H1 (cell line): Measurements from ENCODE around the gene FMN2. TPM values are rescaled to one million over a fixed set of nuclear protein-coding genes. Genes with fewer than 3 reads are reported as not detected.

ENCODE experiments used
- CTCF ChIA-PET: fragments of 300-600 bp; sonication (Branson Sonifier 250); formaldehyde crosslinking; loops from one replicate; lab custom pipeline; 2021; ENCODE audit not compliant: partially characterized antibody; lab: Charles Lee
- POLR2A ChIA-PET: fragments of 300-600 bp; sonication (Branson Sonifier 250); formaldehyde crosslinking; loops from one replicate; lab custom pipeline; 2021; ENCODE audit warnings: inconsistent platforms; ENCODE audit not compliant: partially characterized antibody; lab: Charles Lee
- DNase-seq, 2 experiments: peaks; one replicate each; pipeline versions ENCODE4 v3.0.0 to v3.0.0-alpha.2; 2010 to 2022; ENCODE audit warnings: low spot score in 2 of 2, low read depth in 1 of 2, mixed read lengths in 1 of 2
- FAIRE-seq: peaks from 2 replicates; lab custom pipeline; 2011; peaks lifted over from hg19 to GRCh38; lab: Jason Lieb, UNC
- H2AFZ ChIP-seq: 2 replicates; pipeline ENCODE4 v1.8.1; 2012; ENCODE audit warnings: low read length, inconsistent platforms
- H2AK5ac ChIP-seq: 2 replicates; pipeline ENCODE4 v1.6.1; 2013; ENCODE audit warnings: low read depth, low read length
- H2BK120ac ChIP-seq: replicated peaks from 2 replicates; pipeline ENCODE3; 2013; ENCODE audit warnings: low read depth, low read length, inconsistent platforms
- H2BK12ac ChIP-seq: 2 replicates; pipeline ENCODE4 v1.6.1; 2013; ENCODE audit warnings: low read depth, low read length
- H2BK15ac ChIP-seq: 2 replicates; pipeline ENCODE4 v1.6.1; 2013; ENCODE audit warnings: low read length
- H2BK20ac ChIP-seq: 2 replicates; pipeline ENCODE4 v1.6.1; 2013; ENCODE audit warnings: low read length
- H2BK5ac ChIP-seq: 2 replicates; pipeline ENCODE4 v1.6.1; 2013; ENCODE audit warnings: low read depth, low read length
- H3K14ac ChIP-seq: 2 replicates; pipeline ENCODE4 v1.6.1; 2013; ENCODE audit warnings: inconsistent platforms; ENCODE audit not compliant: insufficient read length
- H3K18ac ChIP-seq: 2 replicates; pipeline ENCODE4 v1.6.1; 2013; ENCODE audit warnings: low read length; ENCODE audit errors: extremely low read depth
- H3K23ac ChIP-seq: 2 replicates; pipeline ENCODE4 v1.6.1; 2013; ENCODE audit warnings: inconsistent platforms; ENCODE audit not compliant: insufficient read length
- H3K23me2 ChIP-seq: 2 replicates; pipeline ENCODE4 v1.6.1; 2013; ENCODE audit warnings: low read depth, low read length
- H3K27ac ChIP-seq: 2 replicates; pipeline ENCODE4 v1.6.1; 2011; ENCODE audit warnings: low read depth, low read length, inconsistent platforms
- H3K27me3 ChIP-seq, 4 experiments: replicated peaks in 1 of 4; 1 replicate in 1 of 4; 2 replicates in 3 of 4; pipeline versions ENCODE4 v1.6.1 to v1.8.1; 2011 to 2013; ENCODE audit warnings: low read length in 3 of 4, mild to moderate bottlenecking in 3 of 4, inconsistent platforms in 2 of 4, mixed read lengths in 2 of 4, moderate library complexity in 1 of 4; ENCODE audit not compliant: control insufficient read depth in 3 of 4, insufficient read depth in 3 of 4; ENCODE audit errors: extremely low read depth in 1 of 4
- H3K36me3 ChIP-seq, 4 experiments: 2 replicates each; pipeline versions ENCODE4 v1.6.1 to v1.8.1; 2011 to 2013; ENCODE audit warnings: mild to moderate bottlenecking in 4 of 4, low read length in 3 of 4, moderate library complexity in 2 of 4, control low read depth in 1 of 4, inconsistent platforms in 1 of 4; ENCODE audit not compliant: insufficient read depth in 4 of 4, control insufficient read depth in 2 of 4
- H3K4ac ChIP-seq: replicated peaks from 2 replicates; pipeline ENCODE3; 2013; ENCODE audit warnings: low read length, low read depth, mixed read lengths, inconsistent platforms; ENCODE audit not compliant: insufficient read length
- H3K4me1 ChIP-seq, 4 experiments: replicated peaks in 1 of 4; 1 replicate in 1 of 4; 2 replicates in 3 of 4; pipeline versions ENCODE4 v1.6.1 to v1.8.1; 2011 to 2013; ENCODE audit warnings: low read length in 3 of 4, inconsistent platforms in 2 of 4, mixed read lengths in 1 of 4; ENCODE audit not compliant: insufficient read depth in 4 of 4, control insufficient read depth in 3 of 4
- H3K4me2 ChIP-seq, 2 experiments: 2 replicates each; pipeline versions ENCODE4 v1.6.1 to v1.8.1; 2011 to 2013; ENCODE audit warnings: low read depth in 2 of 2, low read length in 2 of 2, control low read depth in 1 of 2, inconsistent platforms in 1 of 2, mild to moderate bottlenecking in 1 of 2; ENCODE audit not compliant: insufficient read depth in 1 of 2
- H3K4me3 ChIP-seq, 4 experiments: fragments of 200-600, 300-600 bp in 1 of 4; sonication (generic), shearing (Covaris generic), sonication (Bioruptor Twin) in 1 of 4; 2 replicates each; pipeline versions ENCODE4 v1.5.1 to v1.8.1; 2011 to 2016; ENCODE audit warnings: low read length in 4 of 4, low read depth in 3 of 4, control low read depth in 2 of 4, inconsistent platforms in 2 of 4, mild to moderate bottlenecking in 2 of 4, mixed read lengths in 1 of 4, moderate library complexity in 1 of 4; ENCODE audit not compliant: insufficient read depth in 2 of 4; ENCODE audit errors: extremely low read depth in 1 of 4
- H3K56ac ChIP-seq: replicated peaks from 2 replicates; pipeline ENCODE3; 2013; ENCODE audit warnings: low read depth, mild to moderate bottlenecking, mixed read lengths, low read length, inconsistent platforms; ENCODE audit not compliant: insufficient read length
- H3K79me1 ChIP-seq: 2 replicates; pipeline ENCODE4 v1.6.1; 2013; ENCODE audit warnings: low read depth, low read length, control low read depth
- H3K79me2 ChIP-seq, 2 experiments: 2 replicates each; pipeline versions ENCODE4 v1.6.1 to v1.8.1; 2012 to 2013; ENCODE audit warnings: low read length in 2 of 2, mild to moderate bottlenecking in 2 of 2, inconsistent platforms in 1 of 2; ENCODE audit not compliant: insufficient read depth in 2 of 2, control insufficient read depth in 1 of 2
- H3K9ac ChIP-seq, 4 experiments: replicated peaks in 1 of 4; 1 replicate in 1 of 4; 2 replicates in 3 of 4; pipeline versions ENCODE4 v1.6.1 to v1.8.1; 2011 to 2013; ENCODE audit warnings: low read depth in 3 of 4, low read length in 3 of 4, control low read depth in 2 of 4, mild to moderate bottlenecking in 2 of 4, moderate library complexity in 2 of 4, inconsistent platforms in 1 of 4; ENCODE audit errors: extremely low read depth in 1 of 4
- H3K9me3 ChIP-seq, 2 experiments: 2 replicates each; pipeline versions ENCODE4 v1.6.1 to v1.8.1; 2012 to 2013; ENCODE audit warnings: mild to moderate bottlenecking in 2 of 2, moderate library complexity in 2 of 2, control low read depth in 1 of 2, inconsistent platforms in 1 of 2, low read depth in 1 of 2, low read length in 1 of 2, mixed read lengths in 1 of 2; ENCODE audit not compliant: insufficient read depth in 2 of 2
- H4K20me1 ChIP-seq, 2 experiments: replicated peaks in 1 of 2; 2 replicates each; pipeline versions ENCODE3 to v1.8.1; 2011 to 2013; ENCODE audit warnings: inconsistent platforms in 2 of 2, low read length in 2 of 2, mild to moderate bottlenecking in 1 of 2; ENCODE audit not compliant: insufficient read depth in 2 of 2, control insufficient read depth in 1 of 2
- H4K5ac ChIP-seq: 2 replicates; pipeline ENCODE4 v1.6.1; 2013; ENCODE audit warnings: low read length, low read depth, mixed read lengths, inconsistent platforms; ENCODE audit not compliant: insufficient read length
- H4K8ac ChIP-seq: 2 replicates; pipeline ENCODE4 v1.8.0; 2013; ENCODE audit warnings: mild to moderate bottlenecking, moderate library complexity, low read length, inconsistent platforms; ENCODE audit not compliant: insufficient read depth; ENCODE audit errors: extremely low read depth
- H4K91ac ChIP-seq: replicated peaks from 2 replicates; pipeline ENCODE3; 2013; ENCODE audit warnings: low read length, mixed read lengths, inconsistent platforms; ENCODE audit not compliant: insufficient read length
- BRCA1 ChIP-seq: IDR thresholded peaks from 2 replicates; pipeline ENCODE4 v1.6.1; 2012; ENCODE audit warnings: low read depth, low read length, improper control_type of control experiment
- FOSL1 ChIP-seq: IDR thresholded peaks from 2 replicates; pipeline ENCODE4 v1.6.1; 2011; ENCODE audit warnings: mild to moderate bottlenecking, low read depth, low read length, moderate library complexity; ENCODE audit not compliant: insufficient read depth
- GABPA ChIP-seq: IDR thresholded peaks from 2 replicates; pipeline ENCODE4 v1.6.1; 2011; ENCODE audit warnings: mild to moderate bottlenecking, low read length, moderate library complexity, borderline replicate concordance; ENCODE audit not compliant: insufficient read depth
- GTF2F1 ChIP-seq: IDR thresholded peaks from 2 replicates; pipeline ENCODE4 v1.6.1; 2012; ENCODE audit warnings: low read depth, low read length, improper control_type of control experiment, borderline replicate concordance
- KDM5A ChIP-seq: fragments of 200-600 bp; IDR thresholded peaks from 2 replicates; pipeline ENCODE4 v1.7.1; 2012; ENCODE audit warnings: mild to moderate bottlenecking, low read length, inconsistent platforms, mixed read lengths
- POLR2A ChIP-seq, 2 experiments: IDR thresholded peaks; 1 replicate in 1 of 2; 2 replicates in 1 of 2; pipeline ENCODE4 v1.6.1; 2011; ENCODE audit warnings: low read depth in 2 of 2, low read length in 2 of 2, mild to moderate bottlenecking in 2 of 2; ENCODE audit errors: control extremely low read depth in 1 of 2
- RAD21 ChIP-seq, 2 experiments: IDR thresholded peaks in 1 of 2; conservative IDR thresholded peaks in 1 of 2; 2 replicates each; pipeline ENCODE4 v1.6.1; 2011; ENCODE audit warnings: low read depth in 2 of 2, low read length in 2 of 2, improper control_type of control experiment in 1 of 2, inconsistent platforms in 1 of 2, mild to moderate bottlenecking in 1 of 2, moderate library complexity in 1 of 2
- RFX5 ChIP-seq: IDR thresholded peaks from 2 replicates; pipeline ENCODE4 v1.6.1; 2011; ENCODE audit warnings: low read depth, low read length, improper control_type of control experiment, borderline replicate concordance
- RXRA ChIP-seq: IDR thresholded peaks from 2 replicates; pipeline ENCODE4 v1.6.1; 2011; ENCODE audit warnings: low read depth, mild to moderate bottlenecking, low read length, moderate library complexity; ENCODE audit not compliant: insufficient read depth
- SIN3A ChIP-seq, 2 experiments: IDR thresholded peaks in 1 of 2; conservative IDR thresholded peaks in 1 of 2; 2 replicates each; pipeline ENCODE4 v1.6.1; 2011 to 2012; ENCODE audit warnings: low read length in 2 of 2, improper control_type of control experiment in 1 of 2, low read depth in 1 of 2, mild to moderate bottlenecking in 1 of 2
- SIX5 ChIP-seq: IDR thresholded peaks from 2 replicates; pipeline ENCODE4 v1.6.1; 2011; ENCODE audit warnings: mild to moderate bottlenecking, low read depth, low read length
- SUZ12 ChIP-seq: fragments of 200-600 bp; sonication (generic); IDR thresholded peaks from 2 replicates; pipeline ENCODE4 v1.6.1; 2012; ENCODE audit warnings: mild to moderate bottlenecking, inconsistent platforms, low read length, moderate library complexity, mixed read lengths
- YY1 ChIP-seq: IDR thresholded peaks from 2 replicates; pipeline ENCODE4 v1.6.1; 2011; ENCODE audit warnings: low read depth, mild to moderate bottlenecking, low read length
- ZNF274 ChIP-seq: IDR thresholded peaks from 2 replicates; pipeline ENCODE4 v1.7.0; 2012; ENCODE audit warnings: low read length, borderline replicate concordance; ENCODE audit errors: extremely low read depth
- WGBS, 2 experiments: shearing (Covaris generic) in 1 of 2; methylation state at CpG; one replicate each; pipeline versions ENCODE4 v1.1.6 to v1.1.7; 2013 to 2015; ENCODE audit warnings: low lambda C conversion rate in 2 of 2, mixed read lengths in 2 of 2, inconsistent platforms in 1 of 2, low coverage in 1 of 2, missing lambda C conversion rate in 1 of 2; ENCODE audit not compliant: insufficient replicate concordance in 2 of 2, insufficient coverage in 1 of 2, insufficient read length in 1 of 2; ENCODE audit errors: extremely low coverage in 1 of 2, missing lambda C conversion rate in 1 of 2; 5-methylcytosine and 5-hydroxymethylcytosine counted together
- polyA plus RNA-seq, 7 experiments: library from polyadenylated mRNA; depleted of rRNA in 3 of 7; stranded (reverse) in 5 of 7; unstranded in 2 of 7; fragments of >200 nt in 5 of 7; fragments of 200-250 nt in 2 of 7; gene quantifications; 1 replicate in 5 of 7; 2 replicates in 1 of 7; 4 replicates in 1 of 7; pipeline versions ENCODE4 v1.2.1 to v1.2.3, GENCODE V29; 2011 to 2013; ENCODE audit warnings: missing spikeins in 2 of 7, mixed read lengths in 2 of 7
- total RNA-seq: library from RNA; stranded (reverse); fragmentation: NEBNext Ultra II Directional; extraction: Animal tissue kit (Norgen Biotek cat#: 25700); gene quantifications from 2 replicates; pipeline ENCODE4 v1.2.1, GENCODE V29; 2021

FMN2 gene
- total and polyA plus RNA-seq, 2 of the 8 experiments (the other 6 are each of a cell fraction or from before 2014, with no cell fraction given) = 0.83 to 2.0 TPM

- Histone ChIP-seq H2AFZ (no peak overlapping the region), H3K23ac (no peak overlapping the region), H3K27ac (no peak overlapping the region), H3K56ac (no peak overlapping the region), H4K91ac (no peak overlapping the region), H2BK120ac (no peak overlapping the region), H3K4me1 (peaks cover 0 to 3% (median 0%) of the 10 kb centered on the region in 4 experiments; a peak in 1 of 7 replicates), H3K23me2 (no peaks in the 10 kb centered on the region), H3K18ac (no peak overlapping the region), H3K14ac (no peak overlapping the region), H2BK12ac (no peak overlapping the region), H3K36me3 (no peaks in the 10 kb centered on the region), H4K5ac (no peak overlapping the region), H2BK20ac (no peak overlapping the region), H3K9ac (no peak overlapping the region), H3K4ac (no peak overlapping the region), H3K27me3 (no peaks in the 10 kb centered on the region), H3K4me3 (no peak overlapping the region), H4K8ac (no peak overlapping the region), H2AK5ac (no peak overlapping the region), H2BK15ac (no peak overlapping the region), H3K79me2 (no peaks in the 10 kb centered on the region), H4K20me1 (no peaks in the 10 kb centered on the region), H3K79me1 (no peaks in the 10 kb centered on the region), H2BK5ac (no peak overlapping the region), H3K9me3 (no peaks in the 10 kb centered on the region), H3K4me2 (no peak overlapping the region)
- ChIA-PET CTCF (interaction anchor here (1.4 kb wide), 2 partner anchors 12 to 107 kb away, joined by 3 to 4 read pairs; no protein-coding TSS in a partner anchor), POLR2A (no interaction called here)
- DNase-seq (no peak), FAIRE-seq (no peak)
- 81% methylated on average over 2 of the region's 2 CpGs; no CpG with 5 or more reads in 1 of the 2 experiments for WGBS, 2 experiments
- TF ChIP-seq BRCA1 (no peak), SUZ12 (no peak), YY1 (no peak), SIX5 (no peak), RFX5 (no peak), POLR2A (IDR thresholded peaks at IDR 0.05; ENCODE audit: control extremely low read depth in 1 of 2, low read depth in 2 of 2, low read length in 2 of 2) (no peak), GABPA (no peak), ZNF274 (no peak), FOSL1 (no peak), RXRA (no peak), SIN3A (conservative IDR thresholded peaks at IDR 0.05 in 1 of 2, IDR thresholded peaks at IDR 0.05 in 1 of 2; ENCODE audit: low read depth in 1 of 2, low read length in 2 of 2) (no peak), KDM5A (no peak), GTF2F1 (no peak), RAD21 (IDR thresholded peaks at IDR 0.05 in 1 of 2, conservative IDR thresholded peaks at IDR 0.05 in 1 of 2; ENCODE audit: low read depth in 2 of 2, low read length in 2 of 2) (no peak)
These were observed 42.9 kb downstream of the FMN2 start for GRCh38 chr1:240134596-240134995.
